Left cardiac atrium (tissue), 4 donors: ENCODE results near the gene CHIC1. TPM values are rescaled to one million over a fixed set of nuclear protein-coding genes. Genes with fewer than 3 reads are reported as not detected.
"Not testable (repeated sequence)": the region's sequence is repeated elsewhere in the genome, so short reads cannot be mapped to it uniquely, and the experiment has no call there.

Experiments
- ATAC-seq, 2 donors: fragments of 200-7000 bp; cut with Tn5 transposase; one replicate each; pipeline ENCODE4 v1.9.1; 2020; ENCODE audit warnings: mild to moderate bottlenecking in 2 of 2, moderate library complexity in 2 of 2
- DNase-seq: peaks from one replicate; pipeline ENCODE4 v3.0.0-alpha.2; 2020
- intact Hi-C, 2 donors: fragments of 100-400 bp; cut with DNase I; formaldehyde crosslinking; loops; one replicate each; pipeline versions ENCODE4 v1.14.1 to v1.15.1; 2022 to 2023
- total RNA-seq, 2 donors: library from RNA; stranded (reverse); fragmentation: NEBNext Ultra II Directional; extraction: Animal tissue kit (Norgen Biotek cat#: 25700); gene quantifications; one replicate each; pipeline ENCODE4 v1.2.1, GENCODE V29; 2021
- donor health status: DM: no; HTN: yes; CAD: no.
- donor health status: DM: no; HTN: yes; CAD: no; lungs with severe emphysema.
- donor health status: DM: yes; HTN: yes; CAD: no.
- donor health status: Dilated cardiomyopathy.

Gene CHIC1
- total RNA-seq, 2 donors from 2014 or later: 10.4 to 12.9 TPM

DNA sequence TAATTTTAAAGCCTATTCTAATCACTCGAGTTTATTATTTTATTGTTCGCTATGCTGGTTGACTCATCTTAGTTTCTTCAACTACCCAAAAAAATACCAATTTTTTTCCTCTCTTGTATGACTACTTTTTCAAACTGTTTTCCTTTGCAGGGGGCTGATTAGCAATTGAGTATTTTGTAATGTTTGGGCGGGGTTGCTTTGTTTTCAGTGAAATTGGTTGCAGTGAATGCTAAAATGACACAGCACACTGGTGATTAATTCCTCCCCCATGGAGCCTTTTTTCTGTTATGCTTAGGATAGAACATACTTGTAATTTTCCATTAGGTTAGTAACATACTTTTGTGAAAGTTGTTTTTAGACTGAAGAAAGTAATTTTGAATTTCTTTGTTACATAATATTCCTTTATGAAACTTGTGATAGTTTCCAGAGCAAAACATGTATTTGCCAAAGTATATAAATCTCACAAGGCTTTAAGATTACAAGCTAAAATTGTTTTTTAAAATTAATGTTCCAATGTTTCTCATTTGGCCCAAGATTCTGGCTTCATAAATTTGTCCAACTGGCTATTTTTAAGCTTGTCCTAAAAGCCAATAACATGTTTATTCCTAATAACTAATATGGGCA, 120.4 kb downstream of the CHIC1 start:
- intact Hi-C loops: no loop called here
- no peak for DNase-seq
- ATAC-seq: no peak

DNA sequence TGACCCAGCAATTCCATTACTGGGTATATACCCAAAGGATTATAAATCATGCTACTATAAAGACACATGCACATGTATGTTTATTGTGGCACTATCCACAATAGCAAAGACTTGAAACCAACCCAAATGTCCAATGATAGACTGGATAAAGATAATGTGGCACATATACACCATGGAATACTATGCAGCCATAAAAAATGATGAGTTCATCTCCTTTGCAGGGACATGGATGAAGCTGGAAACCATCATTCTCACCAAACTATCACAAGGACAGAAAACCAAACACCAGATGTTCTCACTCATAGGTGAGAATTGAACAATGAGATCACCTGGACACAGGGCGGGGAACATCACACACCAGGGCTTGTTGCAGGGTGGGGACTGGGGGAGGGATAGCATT, 144.0 kb downstream of the CHIC1 start:
- DNase-seq, ATAC-seq, intact Hi-C loops: not testable (repeated sequence)

DNA sequence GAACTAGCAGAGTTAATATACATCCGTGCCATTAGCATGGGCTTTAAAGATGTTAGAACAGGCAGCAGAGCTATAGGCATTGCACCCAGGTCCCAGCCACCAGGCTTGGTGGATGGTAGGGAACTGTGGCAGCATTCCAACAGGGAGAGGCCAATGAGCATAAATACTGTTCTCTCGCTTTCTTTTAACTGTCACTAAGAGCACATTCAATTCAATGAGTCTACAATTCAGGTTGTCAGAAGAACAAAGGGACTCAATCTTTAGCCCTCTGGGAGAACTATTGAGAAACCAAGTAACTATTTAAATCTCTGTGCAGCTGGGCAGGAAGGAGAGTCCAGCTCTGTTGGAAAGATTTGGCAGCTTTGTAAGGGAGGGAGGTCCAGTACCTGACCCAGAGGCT, 165.6 kb downstream of the CHIC1 start:
- ATAC-seq: no peak
- intact Hi-C loops: no loop called here
- DNase-seq: no peak

Other genes starting within 250 kb of the CHIC1 start
- not detected for gene CDX4, start 116.1 kb upstream of the CHIC1 start, total RNA-seq